Mesenchymal stem cell (in vitro differentiated cells and primary cell): ENCODE data around the gene YIF1A.
"Not testable (repeated sequence)": the region's sequence is repeated elsewhere in the genome, so short reads cannot be mapped to it uniquely, and the experiment has no call there.

Experiments used
- DNase-seq: peaks from one replicate; pipeline ENCODE4 v3.0.0-alpha.2; 2013
- H2AFZ ChIP-seq: one replicate; pipeline ENCODE4 v1.6.1; 2013; ENCODE audit warnings: low read depth, mild to moderate bottlenecking, control low read depth, inconsistent platforms, low read length, moderate library complexity
- H2AK5ac ChIP-seq: 2 replicates; pipeline ENCODE4 v1.6.1; 2013; ENCODE audit warnings: low read length, moderate library complexity, mild to moderate bottlenecking, inconsistent platforms; ENCODE audit not compliant: severe bottlenecking
- H2BK120ac ChIP-seq: one replicate; pipeline ENCODE4 v1.6.1; 2013; ENCODE audit warnings: low read depth, mild to moderate bottlenecking, inconsistent platforms, low read length, moderate library complexity
- H2BK12ac ChIP-seq, 2 experiments: one replicate each; pipeline ENCODE4 v1.6.1; 2013; ENCODE audit warnings: inconsistent platforms in 2 of 2, low read length in 2 of 2, mild to moderate bottlenecking in 2 of 2, moderate library complexity in 2 of 2, control low read depth in 1 of 2
- H2BK15ac ChIP-seq: one replicate; pipeline ENCODE4 v1.6.1; 2013; ENCODE audit warnings: mild to moderate bottlenecking, low read depth, inconsistent platforms; ENCODE audit not compliant: poor library complexity, severe bottlenecking
- H2BK5ac ChIP-seq: 2 replicates; pipeline ENCODE4 v1.6.1; 2013; ENCODE audit warnings: low read depth, mild to moderate bottlenecking, low read length, control low read depth, inconsistent platforms; ENCODE audit not compliant: poor library complexity, severe bottlenecking
- H3K14ac ChIP-seq, 2 experiments: one replicate each; pipeline ENCODE4 v1.6.1; 2013; ENCODE audit warnings: inconsistent platforms in 2 of 2, low read length in 2 of 2, control low read depth in 1 of 2, mild to moderate bottlenecking in 1 of 2, moderate library complexity in 1 of 2
- H3K18ac ChIP-seq, 2 experiments: one replicate each; pipeline ENCODE4 v1.6.1; 2013; ENCODE audit warnings: inconsistent platforms in 2 of 2, low read length in 2 of 2, control low read depth in 1 of 2, low read depth in 1 of 2, mild to moderate bottlenecking in 1 of 2
- H3K23ac ChIP-seq, 2 experiments: one replicate each; pipeline ENCODE4 v1.6.1; 2013; ENCODE audit warnings: inconsistent platforms in 2 of 2, low read length in 2 of 2, mild to moderate bottlenecking in 2 of 2, moderate library complexity in 2 of 2, control low read depth in 1 of 2
- H3K27ac ChIP-seq: 2 replicates; pipeline ENCODE4 v1.5.1; 2013; ENCODE audit warnings: mild to moderate bottlenecking, moderate library complexity, low read length, control low read depth, inconsistent platforms; ENCODE audit not compliant: poor library complexity, severe bottlenecking
- H3K27me3 ChIP-seq, 2 experiments: 2 replicates each; pipeline versions ENCODE4 v1.6.1 to v1.7.0; 2013; ENCODE audit warnings: low read length in 2 of 2, mild to moderate bottlenecking in 2 of 2, moderate library complexity in 2 of 2, control low read depth in 1 of 2, inconsistent platforms in 1 of 2; ENCODE audit not compliant: control insufficient read depth in 1 of 2, insufficient read depth in 1 of 2
- H3K36me3 ChIP-seq, 2 experiments: 2 replicates each; pipeline versions ENCODE4 v1.6.1 to v1.7.0; 2013; ENCODE audit warnings: low read length in 2 of 2, control low read depth in 1 of 2, inconsistent platforms in 1 of 2, low read depth in 1 of 2, mild to moderate bottlenecking in 1 of 2; ENCODE audit not compliant: insufficient read depth in 2 of 2, control insufficient read depth in 1 of 2
- H3K4ac ChIP-seq, 2 experiments: one replicate each; pipeline ENCODE4 v1.6.1; 2013; ENCODE audit warnings: inconsistent platforms in 2 of 2, low read length in 2 of 2, mild to moderate bottlenecking in 2 of 2, moderate library complexity in 2 of 2, control low read depth in 1 of 2, low read depth in 1 of 2
- H3K4me1 ChIP-seq: 2 replicates; pipeline ENCODE4 v1.6.1; 2013; ENCODE audit warnings: low read depth, low read length, control low read depth; ENCODE audit not compliant: control insufficient read depth, insufficient read depth
- H3K4me2 ChIP-seq: 2 replicates; pipeline ENCODE4 v1.6.1; 2013; ENCODE audit warnings: low read length, mild to moderate bottlenecking, inconsistent platforms; ENCODE audit not compliant: poor library complexity, severe bottlenecking
- H3K4me3 ChIP-seq, 2 experiments: 2 replicates each; pipeline versions ENCODE4 v1.5.1 to v1.7.0; 2013; ENCODE audit warnings: low read length in 2 of 2, mild to moderate bottlenecking in 2 of 2, control low read depth in 1 of 2, low read depth in 1 of 2; ENCODE audit not compliant: insufficient read depth in 1 of 2
- H3K79me1 ChIP-seq: replicated peaks from 2 replicates; pipeline ENCODE4 v1.6.1; 2013; ENCODE audit warnings: mild to moderate bottlenecking, control low read depth, low read length, inconsistent platforms; ENCODE audit not compliant: poor library complexity, severe bottlenecking
- H3K9ac ChIP-seq: 2 replicates; pipeline ENCODE4 v1.7.0; 2013; ENCODE audit warnings: mild to moderate bottlenecking, low read length, moderate library complexity
- H3K9me3 ChIP-seq: 2 replicates; pipeline ENCODE4 v1.7.0; 2013; ENCODE audit warnings: mild to moderate bottlenecking, low read length; ENCODE audit not compliant: control insufficient read depth
- H4K8ac ChIP-seq: one replicate; pipeline ENCODE4 v1.6.1; 2013; ENCODE audit warnings: inconsistent platforms, mild to moderate bottlenecking, low read length, moderate library complexity
- H4K91ac ChIP-seq: one replicate; pipeline ENCODE4 v1.6.1; 2013; ENCODE audit warnings: mild to moderate bottlenecking, low read length, inconsistent platforms
- WGBS: methylation state at CpG from one replicate; pipeline ENCODE4 v1.1.7; 2013; ENCODE audit warnings: mixed read lengths; 5-methylcytosine and 5-hydroxymethylcytosine counted together

The YIF1A gene

DNA sequence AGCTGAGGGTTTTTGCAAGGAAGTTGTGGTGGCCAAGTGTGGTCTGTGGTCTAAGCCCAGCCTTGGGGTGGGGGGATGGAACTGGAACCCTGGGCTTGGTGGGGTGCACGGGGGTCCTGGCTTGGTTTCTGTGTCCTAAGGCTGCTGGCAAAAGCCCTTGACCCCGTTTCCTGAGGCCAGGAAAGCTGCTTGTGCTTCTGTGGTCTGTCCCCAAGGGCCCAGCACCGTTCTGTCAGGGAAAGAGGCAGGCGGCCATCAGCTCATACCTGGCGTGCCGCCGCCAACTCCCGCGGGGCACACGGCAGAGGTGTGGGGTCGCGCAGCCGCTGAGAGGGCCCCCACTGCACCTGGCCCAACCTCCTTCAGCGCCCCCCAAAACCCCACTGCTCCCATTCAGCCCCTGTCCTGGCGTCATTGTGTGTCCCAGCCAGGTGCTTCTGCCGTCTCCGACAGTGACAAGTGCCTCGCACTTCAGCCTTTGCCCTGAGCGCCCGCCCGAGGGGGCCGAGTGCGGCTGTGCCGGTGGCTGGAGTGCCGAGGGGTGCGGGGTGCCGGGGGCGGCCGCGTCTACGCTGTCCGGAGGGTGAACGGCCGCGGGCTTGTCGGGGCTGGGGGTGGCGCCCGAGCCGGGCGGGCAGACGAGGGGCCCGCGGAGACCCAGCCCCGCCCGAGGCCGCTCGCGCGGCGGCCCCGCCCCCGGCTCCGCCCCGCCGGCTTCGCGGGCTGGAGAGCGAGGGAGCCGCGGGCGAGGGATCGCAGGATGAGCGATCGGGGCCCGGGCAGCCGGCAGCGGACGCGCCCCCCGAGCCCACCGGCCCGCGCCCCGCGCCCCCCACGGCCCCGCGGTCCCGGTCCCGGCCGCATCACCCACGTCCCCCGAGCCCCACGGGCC lies 11.2 kb downstream of the YIF1A start, which contains the start of gene CNIH2:
CNIH2 (plus strand) TSS at position 705 of the 892 bp plus-strand sequence. CDS start 282 bp downstream, outside the sequence.
- H2BK120ac ChIP-seq = no peak within 1 kb of the TSS
- H3K27ac ChIP-seq = no peak within 1 kb of the TSS
- H3K4me3 ChIP-seq = peak within 1 kb of the TSS in 1 of 2 experiments; percentile 26
- peak within 1 kb of the TSS; percentile 26 for H3K9ac ChIP-seq
- peaks cover 5% of the 10 kb centered on the region for H3K79me1 ChIP-seq
- peaks cover 7 to 13% of the 10 kb centered on the region in 2 experiments for H3K27me3 ChIP-seq
- H2AFZ ChIP-seq = no peak within 1 kb of the TSS
- peak within 1 kb of the TSS; percentile 79 for H3K4me2 ChIP-seq
- no peak within 1 kb of the TSS for H2AK5ac ChIP-seq
- peak within 1 kb of the TSS in 1 of 2 experiments; percentile 65 for H3K23ac ChIP-seq
- peak within 1 kb of the TSS in 1 of 2 experiments; percentile 49 for H3K14ac ChIP-seq
- 9% methylated on average over 59 of the region's 84 CpGs for WGBS
- peak within 1 kb of the TSS; percentile 24 to 78 for H3K18ac ChIP-seq
- H4K8ac ChIP-seq = no peak within 1 kb of the TSS
- H2BK15ac ChIP-seq = peak within 1 kb of the TSS; percentile 27
- peaks cover 37 to 43% of the 10 kb centered on the region in 2 experiments for H3K36me3 ChIP-seq
- no peak within 1 kb of the TSS for H2BK5ac ChIP-seq
- no peak for DNase-seq
- H3K4ac ChIP-seq = peak within 1 kb of the TSS in 1 of 2 experiments; percentile 27
- H2BK12ac ChIP-seq = no peak within 1 kb of the TSS
- no peaks in the 10 kb centered on the region for H3K9me3 ChIP-seq
- no peak within 1 kb of the TSS for H4K91ac ChIP-seq
- H3K4me1 ChIP-seq = peaks cover 26% of the 10 kb centered on the region

GRCh38 chr11:66277064-66277463 lies 11.9 kb downstream of the YIF1A start:
- H3K4me3 ChIP-seq, H2BK15ac ChIP-seq, H4K8ac ChIP-seq, H2BK12ac ChIP-seq, H3K9me3 ChIP-seq, H3K27ac ChIP-seq, DNase-seq, H2BK120ac ChIP-seq, H3K18ac ChIP-seq, H3K79me1 ChIP-seq, H4K91ac ChIP-seq, H3K4me2 ChIP-seq, H2AK5ac ChIP-seq, H3K14ac ChIP-seq, H2BK5ac ChIP-seq, H3K4ac ChIP-seq, H2AFZ ChIP-seq, H3K9ac ChIP-seq, H3K23ac ChIP-seq: not testable (repeated sequence)
- H3K4me1 ChIP-seq = peaks cover 21% of the 10 kb centered on the region
- peaks cover 44 to 49% of the 10 kb centered on the region in 2 experiments for H3K36me3 ChIP-seq
- peaks cover 7 to 13% of the 10 kb centered on the region in 2 experiments for H3K27me3 ChIP-seq
- 79% methylated on average over 4 of the region's 4 CpGs for WGBS

DNA sequence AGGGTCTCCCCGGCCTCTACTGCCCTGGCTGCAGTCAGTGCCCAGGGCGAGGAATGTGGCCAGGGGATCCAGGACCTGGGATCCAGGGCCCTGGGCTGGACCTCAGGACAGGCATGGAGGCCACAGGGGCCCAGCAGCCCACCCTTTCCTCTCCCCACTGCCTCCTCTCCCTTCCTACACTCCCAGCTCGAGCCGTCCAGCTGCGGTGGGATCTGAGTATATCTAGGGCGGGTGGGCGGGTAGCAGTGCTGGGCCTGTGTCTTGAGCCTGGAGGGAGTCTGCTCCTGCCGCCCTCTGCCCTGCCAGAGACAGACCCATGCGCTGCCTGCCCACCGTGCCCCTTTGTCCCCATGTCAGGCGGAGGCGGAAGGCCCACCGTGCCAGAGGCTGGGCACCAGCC lies 12.3 kb downstream of the YIF1A start:
- H3K18ac ChIP-seq, H2AK5ac ChIP-seq, H2BK15ac ChIP-seq, DNase-seq, H3K9ac ChIP-seq, H4K8ac ChIP-seq, H2BK5ac ChIP-seq, H2BK120ac ChIP-seq, H3K27ac ChIP-seq, H3K23ac ChIP-seq, H3K14ac ChIP-seq, H2BK12ac ChIP-seq, H3K4ac ChIP-seq, H3K4me3 ChIP-seq, H3K4me2 ChIP-seq, H3K9me3 ChIP-seq, H2AFZ ChIP-seq, H4K91ac ChIP-seq: not testable (repeated sequence)
- 90% methylated on average over 13 of the region's 13 CpGs for WGBS
- peaks cover 13% of the 10 kb centered on the region for H3K79me1 ChIP-seq
- peaks cover 48 to 53% of the 10 kb centered on the region in 2 experiments for H3K36me3 ChIP-seq
- H3K27me3 ChIP-seq = peaks cover 7 to 13% of the 10 kb centered on the region in 2 experiments
- H3K4me1 ChIP-seq = peaks cover 17% of the 10 kb centered on the region

DNA sequence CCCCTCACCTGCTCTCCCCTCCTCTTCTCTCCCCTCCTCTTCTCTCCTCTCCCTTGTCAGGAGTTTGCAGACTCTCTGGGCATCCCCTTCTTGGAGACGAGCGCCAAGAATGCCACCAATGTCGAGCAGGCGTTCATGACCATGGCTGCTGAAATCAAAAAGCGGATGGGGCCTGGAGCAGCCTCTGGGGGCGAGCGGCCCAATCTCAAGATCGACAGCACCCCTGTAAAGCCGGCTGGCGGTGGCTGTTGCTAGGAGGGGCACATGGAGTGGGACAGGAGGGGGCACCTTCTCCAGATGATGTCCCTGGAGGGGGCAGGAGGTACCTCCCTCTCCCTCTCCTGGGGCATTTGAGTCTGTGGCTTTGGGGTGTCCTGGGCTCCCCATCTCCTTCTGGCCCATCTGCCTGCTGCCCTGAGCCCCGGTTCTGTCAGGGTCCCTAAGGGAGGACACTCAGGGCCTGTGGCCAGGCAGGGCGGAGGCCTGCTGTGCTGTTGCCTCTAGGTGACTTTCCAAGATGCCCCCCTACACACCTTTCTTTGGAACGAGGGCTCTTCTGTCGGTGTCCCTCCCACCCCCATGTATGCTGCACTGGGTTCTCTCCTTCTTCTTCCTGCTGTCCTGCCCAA lies 12.8 kb downstream of the YIF1A start:
- H4K91ac ChIP-seq = no peak overlapping the region
- no peak overlapping the region for H2AFZ ChIP-seq
- H3K4ac ChIP-seq = no peak overlapping the region
- 95% methylated on average over 14 of the region's 14 CpGs for WGBS
- no peak overlapping the region for H2BK15ac ChIP-seq
- H3K79me1 ChIP-seq = peaks cover 13% of the 10 kb centered on the region
- no peak overlapping the region for H3K23ac ChIP-seq
- no peak overlapping the region for H3K27ac ChIP-seq
- H2BK120ac ChIP-seq = no peak overlapping the region
- no peak overlapping the region for H2BK5ac ChIP-seq
- H3K9me3 ChIP-seq = no peaks in the 10 kb centered on the region
- H3K4me1 ChIP-seq = peaks cover 15% of the 10 kb centered on the region
- no peak overlapping the region for H3K14ac ChIP-seq
- no peak overlapping the region for H4K8ac ChIP-seq
- no peak overlapping the region for H3K9ac ChIP-seq
- H2AK5ac ChIP-seq = no peak overlapping the region
- H2BK12ac ChIP-seq = no peak overlapping the region
- DNase-seq = no peak
- peaks cover 50 to 56% of the 10 kb centered on the region in 2 experiments for H3K36me3 ChIP-seq
- H3K4me2 ChIP-seq = no peak overlapping the region
- no peak overlapping the region for H3K18ac ChIP-seq
- H3K27me3 ChIP-seq = peaks cover 7 to 13% of the 10 kb centered on the region in 2 experiments
- H3K4me3 ChIP-seq = no peak overlapping the region
